Thyroid gland (tissue), 4 donors: ENCODE measurements around the gene TBATA. TPM values are rescaled to one million over a fixed set of nuclear protein-coding genes. Genes with fewer than 3 reads are reported as not detected.

Source experiments
- DNase-seq, 2 donors: peaks; one replicate each; pipeline ENCODE4 v3.0.0-alpha.2; 2019
- H3K27ac ChIP-seq, 3 donors: fragments of 200-600 bp; sonication (generic); 1 replicate in 2 of 3; 2 replicates in 1 of 3; pipeline ENCODE4 v1.5.1; 2016 to 2019; ENCODE audit warnings: mild to moderate bottlenecking in 1 of 3, moderate library complexity in 1 of 3
- H3K27me3 ChIP-seq: fragments of 200-600 bp; sonication (generic); one replicate; pipeline ENCODE4 v1.5.1; 2019
- H3K36me3 ChIP-seq, 2 donors: fragments of 200-600 bp; sonication (generic); one replicate each; pipeline ENCODE4 v1.5.1; 2016 to 2019
- H3K4me1 ChIP-seq, 2 donors: fragments of 200-600 bp; sonication (generic); one replicate each; pipeline ENCODE4 v1.5.1; 2017 to 2019
- H3K4me3 ChIP-seq, 3 donors: fragments of 200-600 bp; sonication (generic); replicated peaks in 1 of 3; 1 replicate in 2 of 3; 2 replicates in 1 of 3; pipeline ENCODE4 v1.5.1; 2016; ENCODE audit warnings: mild to moderate bottlenecking in 1 of 3
- H3K9me3 ChIP-seq: fragments of 200-600 bp; sonication (generic); one replicate; pipeline ENCODE4 v1.5.1; 2017
- CTCF ChIP-seq, 6 experiments: fragments of 200-600 bp in 3 of 6; fragments of 450-650 bp in 3 of 6; sonication (generic) in 3 of 6; IDR thresholded peaks; one replicate each; pipeline ENCODE4 v1.5.1; 2016 to 2019; ENCODE audit warnings: antibody characterized with exemption in 6 of 6, mild to moderate bottlenecking in 2 of 6, inconsistent platforms in 1 of 6, moderate library complexity in 1 of 6
- POLR2A ChIP-seq, 2 donors: fragments of 450-650 bp; IDR thresholded peaks; one replicate each; pipeline ENCODE4 v1.6.1; 2017; ENCODE audit warnings: antibody characterized with exemption in 2 of 2, mild to moderate bottlenecking in 2 of 2, moderate library complexity in 1 of 2
- WGBS, 2 donors: methylation state at CpG; one replicate each; pipeline ENCODE4 v1.1.5; 2017; 5-methylcytosine and 5-hydroxymethylcytosine counted together
- intact Hi-C: fragments of 100-400 bp; cut with DNase I; formaldehyde crosslinking; loops from one replicate; pipeline ENCODE4 v1.15.1; 2023
- small RNA-seq: library from RNA; depleted of rRNA; stranded (forward); fragments of <200 nt; gene quantifications from one replicate; pipeline ENCODE3, GENCODE V24; 2016
- total RNA-seq, 4 donors: library from RNA; depleted of rRNA; stranded (reverse); fragments of >200 nt; gene quantifications; one replicate each; pipeline ENCODE4 v1.2.3, GENCODE V29; 2016

TBATA gene
- total RNA-seq, 4 donors from 2014 or later: not detected

- Histone ChIP-seq H3K9me3 (no peaks in the 10 kb centered on the region), H3K27me3 (no peaks in the 10 kb centered on the region), H3K36me3 (no peaks in the 10 kb centered on the region), H3K27ac (no peak overlapping the region), H3K4me1 (no peaks in the 10 kb centered on the region), H3K4me3 (no peak overlapping the region)
- 74 to 85% methylated on average over 2 of the region's 2 CpGs for WGBS, 2 donors
- TF ChIP-seq POLR2A (IDR thresholded peaks at IDR 0.05) (no peak), CTCF (IDR thresholded peaks at IDR 0.05) (no peak)
- intact Hi-C loops: no loop called here
- no peak for DNase-seq
Observed at GRCh38 chr10:70728328-70728727, 56.8 kb downstream of the TBATA start.

- TF ChIP-seq POLR2A (IDR thresholded peaks at IDR 0.05) (no peak), CTCF (IDR thresholded peaks at IDR 0.05) (no peak)
- Histone ChIP-seq H3K36me3 (no peaks in the 10 kb centered on the region), H3K4me1 (no peaks in the 10 kb centered on the region), H3K27me3 (no peaks in the 10 kb centered on the region), H3K9me3 (no peaks in the 10 kb centered on the region), H3K4me3 (no peak overlapping the region), H3K27ac (no peak overlapping the region)
- DNase-seq: no peak
- intact Hi-C loops: no loop called here
- 89 to 90% methylated on average over 8 to 9 of the region's 10 CpGs for WGBS, 2 donors
Observed at GRCh38 chr10:70726909-70727495, 58.2 kb downstream of the TBATA start.

GRCh38 chr10:70723771-70724170, 61.4 kb downstream of the TBATA start:
- H3K4me3 ChIP-seq: no peak overlapping the region
- H3K27ac ChIP-seq: no peak overlapping the region
- no peaks in the 10 kb centered on the region for H3K27me3 ChIP-seq
- intact Hi-C loops: no loop called here
- TF ChIP-seq CTCF (IDR thresholded peaks at IDR 0.05) (no peak), POLR2A (IDR thresholded peaks at IDR 0.05) (no peak)
- 91 to 97% methylated on average over 3 of the region's 3 CpGs for whole genome bisulfite sequencing, 2 donors
- DNase-seq: no peak
- no peaks in the 10 kb centered on the region for H3K36me3 ChIP-seq
- H3K9me3 ChIP-seq: no peaks in the 10 kb centered on the region
- H3K4me1 ChIP-seq: no peaks in the 10 kb centered on the region

GRCh38 chr10:70722820-70723424, 62.3 kb downstream of the TBATA start:
- no peaks in the 10 kb centered on the region for H3K4me1 ChIP-seq
- no peaks in the 10 kb centered on the region for H3K9me3 ChIP-seq
- H3K27ac ChIP-seq: no peak overlapping the region
- intact Hi-C loops: no loop called here
- H3K27me3 ChIP-seq: no peaks in the 10 kb centered on the region
- TF ChIP-seq CTCF (IDR thresholded peaks at IDR 0.05) (no peak), POLR2A (IDR thresholded peaks at IDR 0.05) (no peak)
- H3K4me3 ChIP-seq: no peak overlapping the region
- no peaks in the 10 kb centered on the region for H3K36me3 ChIP-seq
- WGBS, 2 donors: 93 to 97% methylated on average over 4 of the region's 4 CpGs
- DNase-seq: no peak

Small RNA genes within 50 kb of the gene (small RNA-seq; reads per million reads assigned to genes)
- not detected for gene RPS26P40

Other genes with a start within 250 kb of the TBATA start
- 1 to 10 TPM; 1.4 to 3.5 (median 2.9) TPM for gene PRF1, start 182.6 kb downstream of the TBATA start, total RNA-seq
- not detected for gene ADAMTS14, start 112.9 kb downstream of the TBATA start, total RNA-seq
- gene SGPL1, start 30.6 kb upstream of the TBATA start, total RNA-seq: 10 to 100 TPM; 40.6 to 64.4 (median 46.1) TPM
- 100 to 1,000 TPM in 1 of 4 donors, 10 to 100 TPM in 3; 39.4 to 124 (median 86.8) TPM for gene PCBD1, start 103.2 kb upstream of the TBATA start, total RNA-seq